GM19372 (cell line): ENCODE results near the gene ALCAM.

Source experiments
- ATAC-seq: cut with Tn5 transposase; IDR thresholded peaks from one replicate; pipeline ENCODE4 v1.9.1; 2021; ENCODE audit warnings: mild to moderate bottlenecking, low read depth, moderate library complexity; ENCODE audit not compliant: unreplicated experiment

The ALCAM gene

DNA sequence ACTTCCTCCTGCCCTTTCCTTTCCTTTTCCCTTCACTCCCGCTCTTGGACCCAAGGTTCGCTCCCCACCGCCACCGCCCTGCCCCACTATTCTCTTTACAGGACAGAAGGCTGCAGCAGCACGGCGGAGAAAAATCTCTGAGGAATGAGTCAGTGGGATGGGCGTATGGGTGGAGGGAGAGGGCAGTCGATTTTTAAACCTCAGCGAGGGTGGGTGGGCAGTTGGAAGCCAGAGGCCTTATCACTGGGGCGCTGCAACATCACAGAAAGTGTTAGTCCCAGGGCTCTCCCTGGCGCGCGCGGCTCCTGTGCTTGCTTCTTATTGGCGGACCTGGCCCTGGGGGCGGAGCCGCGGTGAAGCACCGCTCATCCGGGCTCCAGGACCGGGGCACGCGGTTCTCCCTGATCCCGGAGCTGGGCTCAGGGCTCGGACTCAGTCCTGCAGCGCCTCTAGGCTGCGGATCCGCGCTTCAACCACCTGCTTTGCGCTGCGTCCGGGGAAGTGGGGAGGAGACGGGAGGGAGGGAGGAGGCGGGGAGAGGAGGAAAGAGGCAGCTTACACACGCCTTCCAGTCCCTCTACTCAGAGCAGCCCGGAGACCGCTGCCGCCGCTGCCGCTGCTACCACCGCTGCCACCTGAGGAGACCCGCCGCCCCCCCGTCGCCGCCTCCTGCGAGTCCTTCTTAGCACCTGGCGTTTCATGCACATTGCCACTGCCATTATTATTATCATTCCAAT is at the start of gene ALCAM:
TSS of gene ALCAM (plus strand) at position 584 of the 737 bp plus-strand sequence.
- ATAC-seq = peak; percentile 51

DNA sequence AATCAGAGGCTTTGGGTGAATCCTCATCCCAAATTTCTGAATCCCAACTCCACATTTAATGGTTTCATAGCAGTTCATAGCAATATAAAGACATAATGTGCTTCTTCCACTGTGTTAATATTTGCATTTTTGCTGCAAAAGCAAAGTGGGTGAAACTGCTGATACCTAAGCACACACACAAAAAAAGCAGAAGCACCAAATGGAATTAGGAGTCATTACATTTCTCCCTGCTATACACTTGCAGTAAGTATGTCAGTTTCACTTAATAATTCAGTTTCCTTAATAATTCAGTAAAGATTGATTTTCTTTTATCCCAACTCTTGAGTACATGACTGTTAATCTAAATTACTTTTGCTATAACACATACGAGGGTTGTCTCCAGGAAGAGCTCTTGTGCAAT is 48.9 kb upstream of the ALCAM start:
- ATAC-seq = no peak

DNA sequence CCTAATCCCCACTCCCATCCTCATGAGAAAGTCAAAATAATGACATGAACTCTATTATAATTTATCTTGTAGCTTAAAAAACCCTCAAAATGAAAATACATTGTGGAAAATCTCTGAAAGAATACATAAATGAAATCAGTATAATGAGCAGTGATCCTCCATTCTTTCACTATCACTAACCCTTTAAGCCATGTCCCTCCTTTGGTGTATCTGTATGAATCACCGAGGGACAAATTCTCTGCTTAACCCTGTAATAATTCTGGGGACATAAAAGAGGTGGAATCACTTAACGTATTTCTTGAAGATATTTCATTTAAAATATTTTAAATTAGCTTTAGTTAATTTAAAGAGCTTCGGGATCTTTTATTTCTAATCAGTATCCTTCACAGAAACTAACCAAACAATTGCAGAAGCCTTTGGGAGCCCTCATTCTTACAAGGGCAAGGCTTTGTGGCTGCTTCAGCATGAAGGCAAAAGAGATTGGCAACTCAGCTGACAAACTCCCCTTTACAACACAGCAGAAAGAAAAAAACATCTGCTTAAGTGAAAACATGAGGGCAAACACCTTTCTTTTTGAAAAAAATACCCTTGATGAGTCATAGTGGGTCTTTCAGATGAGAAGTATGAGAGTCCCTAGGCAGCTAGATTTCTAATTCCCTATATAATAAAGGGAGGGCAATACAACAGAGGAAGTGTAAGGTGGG is 44.0 kb upstream of the ALCAM start:
- peak; percentile 93 for ATAC-seq

DNA sequence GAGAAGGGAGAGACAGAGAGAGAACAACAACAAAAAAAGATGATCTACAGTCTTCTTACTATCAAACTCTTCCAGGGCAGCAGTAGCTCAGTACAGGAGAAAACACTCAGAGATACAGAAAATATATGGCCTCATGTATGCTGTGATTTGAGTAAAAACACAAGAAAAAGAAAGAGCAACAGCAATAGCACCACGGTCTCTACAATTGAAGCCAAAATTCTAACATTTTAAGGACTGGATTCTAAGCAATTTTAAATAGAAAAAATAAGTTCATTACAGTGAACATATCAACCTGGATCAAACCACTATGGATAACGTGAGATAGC is 43.5 kb upstream of the ALCAM start:
- peak; percentile 34 for ATAC-seq

DNA sequence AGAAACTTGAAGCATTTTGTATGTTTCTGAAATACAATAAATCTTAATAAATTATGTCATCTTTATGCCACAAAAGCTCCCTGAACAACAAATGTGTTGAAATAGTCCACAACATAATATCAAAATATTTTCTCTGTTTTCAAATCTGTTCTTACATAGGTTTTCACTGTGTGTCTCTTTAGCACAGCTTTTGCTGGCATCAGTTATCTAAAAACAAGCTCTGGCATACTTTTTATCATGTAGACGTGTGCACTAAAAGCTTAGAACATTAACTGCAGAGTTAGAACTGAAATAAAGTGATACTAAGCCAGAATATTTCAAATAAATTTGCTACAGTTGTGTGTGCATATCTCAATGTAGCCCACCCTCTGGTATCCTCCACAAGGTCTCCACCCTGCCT is 41.8 kb upstream of the ALCAM start:
- no peak for ATAC-seq

DNA sequence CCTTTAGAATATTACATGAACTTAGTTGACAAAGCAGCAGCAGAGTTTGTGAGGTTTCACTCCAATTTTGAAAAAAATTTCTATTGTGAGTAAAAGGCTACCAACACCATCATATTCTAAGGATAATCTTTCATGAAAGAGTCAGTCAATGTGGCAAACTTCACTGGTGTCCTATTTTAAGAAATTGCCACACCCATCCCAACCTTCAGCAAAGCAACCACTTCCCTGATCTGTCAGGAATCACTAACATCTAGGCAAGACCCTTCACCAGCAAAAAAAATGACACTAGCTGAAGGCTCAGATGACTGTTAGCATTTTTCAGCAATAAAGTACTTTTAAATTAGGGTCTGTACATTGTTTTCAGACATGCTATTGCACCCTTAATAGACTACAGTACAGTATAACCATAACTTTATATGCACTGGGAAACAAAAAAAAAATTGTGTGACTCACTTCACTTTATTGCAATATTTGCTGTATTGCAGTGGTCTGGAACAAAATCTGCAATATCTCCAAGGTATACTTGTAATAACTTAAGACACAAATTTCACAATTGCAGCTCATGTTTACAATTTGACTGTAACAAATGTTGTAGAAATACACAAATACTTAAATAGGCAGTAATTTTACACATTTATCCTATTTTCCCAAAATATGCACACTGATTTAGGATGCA is 38.9 kb upstream of the ALCAM start:
- ATAC-seq = no peak

DNA sequence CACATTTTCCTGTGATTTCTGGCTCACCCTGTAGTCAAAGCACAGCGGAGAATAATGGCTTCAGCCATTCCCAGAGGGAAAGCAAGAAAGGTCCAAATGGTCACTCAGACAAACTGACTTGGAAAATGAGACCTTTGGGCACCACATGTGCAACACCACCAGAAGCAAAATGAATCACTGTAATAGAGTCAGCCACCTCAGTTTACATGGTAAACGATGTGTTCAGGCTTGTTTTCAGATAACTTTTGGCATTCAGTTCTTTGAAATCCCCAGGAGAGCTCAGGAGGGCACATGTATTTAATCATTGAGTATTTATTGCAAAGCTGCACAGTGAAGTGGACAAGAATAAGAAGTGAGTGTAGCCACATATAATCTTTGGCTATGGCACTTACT is 38.4 kb upstream of the ALCAM start:
- no peak for ATAC-seq

DNA sequence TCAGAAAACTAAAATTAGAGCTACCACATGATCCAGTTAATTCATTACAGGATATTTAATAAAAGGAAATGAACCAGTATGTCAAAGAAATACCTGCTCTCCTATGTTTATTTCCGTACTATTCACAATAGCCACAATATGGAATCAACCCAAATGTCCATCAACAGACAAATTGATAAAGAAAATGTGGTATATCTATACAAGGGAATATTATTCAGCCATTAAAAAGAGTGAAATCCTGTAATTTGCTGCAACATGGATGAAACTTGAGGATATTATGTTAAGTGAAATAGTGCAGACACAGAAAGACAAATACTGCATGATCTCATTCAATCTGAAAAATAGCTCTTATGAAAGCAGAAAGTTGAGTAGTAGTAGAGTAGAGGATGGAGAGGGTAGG is 33.7 kb upstream of the ALCAM start:
- ATAC-seq = no peak

DNA sequence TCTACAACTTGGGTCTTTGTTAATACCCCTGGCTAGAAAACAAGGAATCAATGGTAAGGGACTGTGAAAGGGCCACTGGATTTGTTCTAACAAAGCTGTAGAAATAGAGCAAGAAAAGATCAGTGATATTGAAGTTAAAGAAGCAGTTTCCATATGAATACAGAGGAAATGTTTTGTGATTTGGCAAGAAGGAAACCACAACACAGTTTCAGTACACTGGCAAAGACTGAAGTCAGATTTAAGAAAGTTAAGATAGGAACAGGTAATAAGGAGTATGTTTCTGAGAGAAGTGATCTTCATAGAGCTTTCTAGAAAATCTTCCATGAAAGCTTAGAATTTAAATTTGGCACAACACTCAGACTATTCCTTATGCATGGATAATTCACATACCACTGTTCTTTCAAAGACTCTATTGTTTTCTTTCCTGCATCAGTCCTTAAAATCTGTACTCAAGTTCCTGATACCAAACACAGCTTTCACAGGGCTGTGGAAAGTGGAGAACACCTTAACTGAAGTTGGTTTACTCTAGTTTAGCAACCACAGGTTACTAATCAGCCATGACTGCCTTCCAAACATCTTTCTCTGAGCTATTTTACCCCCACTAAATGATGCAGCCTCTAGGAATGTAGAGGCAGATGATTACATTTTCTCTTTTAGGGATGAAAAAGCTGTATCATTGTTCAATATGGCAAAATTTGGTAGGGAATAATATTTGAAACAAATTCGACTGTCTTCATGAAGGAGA is 32.4 kb upstream of the ALCAM start:
- no peak for ATAC-seq

DNA sequence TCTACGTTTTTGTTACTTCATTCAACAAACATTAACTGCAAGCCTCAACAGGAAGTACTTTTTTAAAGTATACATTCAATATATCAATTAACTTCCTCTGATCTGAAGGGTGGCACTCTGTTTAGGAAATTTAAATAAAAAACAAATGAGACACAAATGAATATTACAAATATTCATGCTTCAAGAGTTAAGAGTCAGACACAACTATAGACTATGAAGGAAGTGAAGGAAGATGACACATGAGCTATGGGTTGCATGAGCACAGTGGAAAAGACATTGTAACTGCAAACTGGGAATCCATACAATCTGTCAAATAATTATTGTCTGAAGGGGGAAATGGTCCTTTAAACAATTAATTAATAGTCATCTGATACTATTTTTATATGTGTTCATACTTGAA is 26.8 kb upstream of the ALCAM start:
- ATAC-seq = no peak

DNA sequence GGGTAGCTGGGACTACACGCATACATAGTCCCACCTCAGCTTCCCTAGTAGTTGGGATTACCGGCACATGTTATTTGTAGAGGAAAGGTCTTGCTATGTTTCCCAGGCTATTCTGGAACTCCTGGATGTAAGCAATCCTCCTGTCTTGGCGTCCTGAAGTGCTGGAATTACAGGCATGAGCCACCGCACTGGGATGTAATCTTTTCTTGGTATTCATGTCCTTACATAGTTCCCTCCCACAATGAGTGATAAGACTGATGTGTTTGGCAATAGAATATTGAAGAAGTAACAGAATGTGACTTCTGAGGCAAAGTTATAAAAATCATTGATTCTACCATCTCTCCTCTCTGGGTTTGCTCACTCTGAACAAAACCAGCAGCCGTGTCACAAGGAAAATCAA is 22.7 kb upstream of the ALCAM start:
- ATAC-seq = no peak

DNA sequence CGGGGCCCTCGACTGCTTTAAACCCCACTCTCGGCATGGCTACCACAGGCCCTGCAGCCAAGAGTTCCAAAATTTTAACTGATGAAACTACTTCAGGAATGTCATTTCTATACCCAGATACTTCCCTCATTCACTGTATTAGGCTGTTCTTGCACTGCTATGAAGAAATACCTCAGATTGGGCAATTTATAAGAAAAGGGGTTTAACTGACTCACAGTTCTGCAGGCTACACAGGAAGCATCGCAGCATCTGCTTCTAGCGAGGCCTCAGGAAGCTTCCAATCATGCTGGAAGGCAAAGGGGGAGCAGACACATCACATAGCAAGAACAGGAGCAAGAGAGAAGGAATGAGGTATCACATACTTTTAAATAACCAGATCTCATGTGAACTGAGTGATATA is 21.6 kb upstream of the ALCAM start:
- no peak for ATAC-seq

DNA sequence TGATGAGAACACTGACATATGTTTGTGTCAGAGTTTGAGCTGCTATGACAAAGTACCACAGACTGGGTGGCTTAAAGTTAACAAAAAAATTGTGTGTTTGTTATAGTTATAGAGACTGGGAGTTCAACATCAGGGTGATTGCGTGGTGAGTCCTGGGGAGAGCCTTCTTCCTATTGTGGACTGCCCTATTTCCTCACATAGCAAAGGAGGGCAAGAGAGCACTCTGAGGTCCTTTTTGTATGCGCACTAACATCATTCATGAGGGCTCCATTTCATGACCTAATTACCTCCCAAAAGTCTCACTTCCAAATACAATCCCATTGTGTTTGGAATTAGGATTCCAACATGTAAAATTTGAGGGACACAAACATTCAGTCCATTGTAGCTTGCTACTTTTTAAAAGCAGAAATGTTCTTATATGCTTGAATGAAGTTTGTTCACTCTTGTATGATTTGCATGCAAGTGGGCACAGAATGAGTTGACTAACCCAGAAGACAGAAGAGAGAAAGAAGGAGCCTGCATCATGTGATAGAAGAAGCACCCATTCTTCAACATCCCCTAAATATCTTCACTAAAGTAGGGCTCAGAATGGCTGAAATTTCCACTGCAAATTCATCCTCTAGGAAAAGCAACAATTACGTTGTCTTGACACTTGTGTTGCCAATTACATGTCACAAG is 18.9 kb upstream of the ALCAM start:
- ATAC-seq = peak; percentile 80

DNA sequence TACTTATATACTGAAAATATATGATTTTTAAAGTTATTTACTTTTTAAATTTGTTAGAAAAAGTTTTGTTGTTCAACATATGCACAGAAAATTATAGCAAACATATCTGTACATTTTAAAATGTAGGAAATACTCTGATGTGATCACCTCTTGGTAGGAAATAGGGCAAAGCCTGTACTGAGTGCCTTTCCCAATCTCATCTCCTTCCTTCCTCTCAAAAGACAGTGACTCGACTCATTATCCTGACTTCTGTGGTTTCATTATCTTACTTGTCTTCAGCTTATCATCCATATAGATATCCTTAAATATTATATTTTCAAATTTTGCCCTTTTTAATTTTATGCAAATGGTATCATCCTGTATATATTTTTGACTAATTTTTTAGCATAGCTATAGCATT is 18.4 kb upstream of the ALCAM start:
- ATAC-seq = no peak

DNA sequence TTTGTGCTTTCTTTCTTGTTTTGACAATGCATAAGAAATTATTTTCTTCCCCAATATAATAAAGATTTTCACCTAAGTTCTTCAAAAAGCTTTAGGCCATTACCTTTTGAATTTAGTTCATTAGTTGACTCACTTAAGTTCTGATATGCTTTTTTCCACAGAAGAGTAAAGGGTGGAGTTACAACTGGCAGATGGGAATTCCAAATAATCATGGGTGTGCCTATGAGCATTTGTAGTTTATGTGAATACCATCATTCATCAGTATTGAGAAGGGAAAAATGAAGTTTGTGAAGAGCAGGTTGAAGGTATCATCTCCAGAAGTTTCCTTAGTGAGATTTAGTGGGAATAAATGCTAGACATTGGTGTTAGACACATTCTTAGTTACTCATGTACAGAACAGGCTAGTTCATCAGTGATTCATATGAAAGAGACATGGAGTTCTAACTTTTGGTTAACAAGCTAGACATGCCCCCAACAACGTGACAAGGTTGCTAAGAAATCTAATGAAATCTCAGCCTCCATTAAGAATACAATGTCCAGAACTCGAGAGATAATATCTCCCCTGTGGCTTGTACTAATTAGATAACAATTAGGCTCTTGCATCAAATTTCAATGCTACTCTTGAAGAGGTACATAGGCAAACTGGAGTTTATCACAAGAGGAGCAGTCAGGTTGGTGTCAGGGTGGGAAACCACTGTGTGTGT is 16.9 kb upstream of the ALCAM start:
- no peak for ATAC-seq

DNA sequence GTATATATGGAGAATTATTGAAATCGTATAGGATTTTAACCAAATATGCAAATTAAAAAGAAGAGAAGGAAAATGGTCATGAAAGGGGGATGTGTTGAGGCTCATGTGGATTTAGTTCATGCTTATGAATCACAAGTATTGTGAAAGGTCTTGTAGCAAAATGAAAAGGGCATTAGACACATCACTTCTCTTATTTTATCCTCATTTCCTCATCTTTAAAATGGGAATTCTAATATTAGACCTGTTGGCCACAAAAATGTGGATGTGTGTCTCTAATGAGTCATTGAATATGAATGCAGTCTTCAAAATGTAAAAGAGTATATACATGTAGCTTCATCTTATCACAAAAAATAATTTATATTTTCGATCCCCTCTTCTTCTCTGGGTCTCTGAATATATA is 14.9 kb upstream of the ALCAM start:
- ATAC-seq = no peak

DNA sequence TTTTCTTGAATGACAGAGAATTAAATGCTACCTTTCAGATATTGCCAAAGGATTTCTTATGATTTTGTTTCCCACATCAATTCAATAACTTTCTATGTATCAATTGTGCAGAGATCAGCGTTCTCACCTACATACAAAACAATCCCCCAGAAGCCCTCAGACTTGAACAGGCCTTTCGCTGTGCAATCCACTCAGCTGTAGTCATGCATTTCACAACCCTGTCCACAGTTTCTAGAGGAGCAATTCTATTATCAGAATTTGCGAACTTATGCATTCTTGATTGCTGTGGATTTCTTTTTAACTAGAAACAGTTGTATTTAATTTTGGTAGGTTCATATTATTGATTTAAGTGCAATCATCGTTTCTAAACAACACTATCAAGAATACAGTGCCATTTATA is 13.7 kb upstream of the ALCAM start:
- ATAC-seq = no peak

DNA sequence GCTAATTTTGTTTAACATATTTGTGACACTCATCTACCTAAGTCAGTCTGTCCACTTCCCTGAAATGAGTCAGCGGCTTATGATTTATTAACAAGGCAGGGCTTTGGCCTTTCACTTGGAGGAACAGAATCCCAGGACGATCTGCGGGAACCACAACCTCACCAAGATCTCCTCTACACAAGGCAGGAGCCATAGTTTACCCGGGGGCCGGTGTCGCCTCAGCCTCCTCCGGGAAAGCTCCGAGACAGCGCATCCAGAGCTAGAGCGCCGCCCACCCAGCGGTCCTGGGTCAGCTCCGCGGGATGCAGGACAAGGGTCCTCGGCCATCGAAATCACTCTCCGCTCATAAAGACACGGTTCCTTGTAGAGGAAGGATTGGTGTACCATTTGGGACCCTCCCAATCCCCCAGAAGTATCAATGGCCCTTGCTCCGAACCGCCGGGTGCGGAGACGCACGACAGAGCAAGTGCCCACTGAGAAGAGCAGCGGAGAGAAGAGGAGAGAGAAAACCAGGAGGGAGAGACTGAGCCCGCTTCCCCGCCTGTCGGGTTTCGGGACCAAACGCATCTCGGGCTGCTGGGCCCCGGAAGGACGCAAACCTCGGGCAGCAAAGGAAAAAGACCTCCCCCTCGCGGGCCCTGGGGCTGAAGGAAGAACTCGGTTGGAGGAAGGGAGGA is 13.1 kb upstream of the ALCAM start:
- ATAC-seq = peak; percentile 48

DNA sequence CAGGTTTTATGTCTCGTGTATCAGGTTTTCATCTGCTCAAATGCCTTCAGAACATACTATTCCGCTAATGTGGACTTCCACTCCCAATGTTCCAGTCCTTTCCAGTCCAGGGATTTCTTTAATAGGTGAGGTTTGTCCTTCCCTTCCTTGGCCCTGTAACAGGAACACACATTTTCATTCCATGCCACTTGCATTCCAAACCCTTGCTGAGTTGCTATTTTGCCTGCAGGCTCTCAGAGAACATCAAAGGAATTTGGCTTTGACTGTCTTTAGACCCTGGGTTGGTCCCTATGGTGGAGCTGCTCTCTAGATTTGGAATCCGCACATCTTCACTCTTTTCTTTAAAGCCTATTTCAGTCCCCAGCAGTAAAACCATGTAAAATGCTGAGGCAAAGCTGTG is 12.3 kb upstream of the ALCAM start:
- no peak for ATAC-seq
